LNCaP clone FGC (cell line): Measurements from ENCODE around the gene WDR6.

ENCODE experiments used
- DNase-seq: peaks from one replicate; pipeline ENCODE4 v3.0.0-alpha.2; 2011; ENCODE audit warnings: low read depth
- H3K4me3 ChIP-seq: 2 replicates; pipeline ENCODE4 v1.5.1; 2011; ENCODE audit warnings: mild to moderate bottlenecking, low read depth, low read length, control low read depth
- CTCF ChIP-seq: IDR thresholded peaks from 2 replicates; pipeline ENCODE4 v1.5.1; 2012; ENCODE audit warnings: mild to moderate bottlenecking; ENCODE audit not compliant: control insufficient read depth, insufficient read depth; ENCODE audit errors: extremely low read depth

The WDR6 gene, protein sequence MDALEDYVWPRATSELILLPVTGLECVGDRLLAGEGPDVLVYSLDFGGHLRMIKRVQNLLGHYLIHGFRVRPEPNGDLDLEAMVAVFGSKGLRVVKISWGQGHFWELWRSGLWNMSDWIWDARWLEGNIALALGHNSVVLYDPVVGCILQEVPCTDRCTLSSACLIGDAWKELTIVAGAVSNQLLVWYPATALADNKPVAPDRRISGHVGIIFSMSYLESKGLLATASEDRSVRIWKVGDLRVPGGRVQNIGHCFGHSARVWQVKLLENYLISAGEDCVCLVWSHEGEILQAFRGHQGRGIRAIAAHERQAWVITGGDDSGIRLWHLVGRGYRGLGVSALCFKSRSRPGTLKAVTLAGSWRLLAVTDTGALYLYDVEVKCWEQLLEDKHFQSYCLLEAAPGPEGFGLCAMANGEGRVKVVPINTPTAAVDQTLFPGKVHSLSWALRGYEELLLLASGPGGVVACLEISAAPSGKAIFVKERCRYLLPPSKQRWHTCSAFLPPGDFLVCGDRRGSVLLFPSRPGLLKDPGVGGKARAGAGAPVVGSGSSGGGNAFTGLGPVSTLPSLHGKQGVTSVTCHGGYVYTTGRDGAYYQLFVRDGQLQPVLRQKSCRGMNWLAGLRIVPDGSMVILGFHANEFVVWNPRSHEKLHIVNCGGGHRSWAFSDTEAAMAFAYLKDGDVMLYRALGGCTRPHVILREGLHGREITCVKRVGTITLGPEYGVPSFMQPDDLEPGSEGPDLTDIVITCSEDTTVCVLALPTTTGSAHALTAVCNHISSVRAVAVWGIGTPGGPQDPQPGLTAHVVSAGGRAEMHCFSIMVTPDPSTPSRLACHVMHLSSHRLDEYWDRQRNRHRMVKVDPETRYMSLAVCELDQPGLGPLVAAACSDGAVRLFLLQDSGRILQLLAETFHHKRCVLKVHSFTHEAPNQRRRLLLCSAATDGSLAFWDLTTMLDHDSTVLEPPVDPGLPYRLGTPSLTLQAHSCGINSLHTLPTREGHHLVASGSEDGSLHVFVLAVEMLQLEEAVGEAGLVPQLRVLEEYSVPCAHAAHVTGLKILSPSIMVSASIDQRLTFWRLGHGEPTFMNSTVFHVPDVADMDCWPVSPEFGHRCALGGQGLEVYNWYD

GRCh38 chr3:49007068-49007770 lies at the start of gene WDR6:
Gene WDR6 (plus strand): TSS chr3:49007391. CDS start chr3:49007432, 41 bp downstream.
- peak; percentile 34 for TF ChIP-seq CTCF
- H3K4me3 ChIP-seq = peak within 1 kb of the TSS; percentile 96

DNA sequence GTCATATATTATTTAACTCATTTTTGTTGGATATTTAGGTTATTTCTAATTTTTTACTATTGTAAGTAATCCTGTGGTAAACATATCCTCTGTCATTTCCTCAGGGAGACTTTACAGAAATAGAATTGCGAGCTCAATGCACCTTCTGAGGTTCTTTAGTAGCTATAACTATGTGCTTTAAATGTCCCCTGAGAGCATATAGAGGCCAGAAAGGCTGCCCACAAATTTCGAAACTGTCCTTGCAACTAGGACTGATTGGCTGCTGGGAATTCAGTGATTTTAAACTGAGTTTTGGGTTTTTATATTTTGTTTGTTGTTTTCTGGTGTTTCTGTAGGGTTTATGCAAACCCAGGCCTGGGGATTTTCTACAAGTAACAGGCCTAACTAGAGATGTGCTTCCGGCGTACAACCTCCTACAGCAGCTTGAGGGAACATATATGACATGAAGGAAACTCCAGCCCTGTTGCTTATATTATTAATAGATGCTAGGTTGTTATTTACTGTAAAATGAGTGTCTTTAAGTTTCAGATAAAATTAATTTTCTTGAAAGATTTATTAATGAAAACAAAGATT lies 46.3 kb upstream of the WDR6 start:
- no peak overlapping the region for H3K4me3 ChIP-seq
- TF ChIP-seq CTCF = no peak
- no peak for DNase-seq

More at GRCh38 chr3:49007068-49007770, at the start of gene WDR6:
- DNase-seq = peak; percentile 97

DNA sequence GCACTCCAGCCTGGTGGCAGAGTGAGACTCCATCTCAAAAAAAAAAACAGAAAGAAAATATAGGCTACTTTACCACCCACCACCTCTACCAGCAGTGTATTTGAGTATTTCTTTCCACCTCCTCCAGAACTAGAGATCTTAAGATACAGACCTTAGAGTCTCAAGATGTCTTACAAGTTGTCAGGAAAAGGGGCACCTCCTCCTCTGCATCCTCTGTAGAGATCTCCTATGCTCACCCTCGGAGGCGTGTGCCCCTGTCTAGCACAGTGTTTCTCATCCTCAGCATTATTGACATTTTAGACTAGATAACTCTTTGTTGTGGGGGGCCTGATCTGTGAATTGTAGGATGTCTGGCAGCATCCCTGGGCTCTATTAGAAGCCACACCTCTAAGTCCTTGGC lies 44.9 kb upstream of the WDR6 start:
- H3K4me3 ChIP-seq = no peak overlapping the region
- no peak for TF ChIP-seq CTCF
- DNase-seq = no peak

DNA sequence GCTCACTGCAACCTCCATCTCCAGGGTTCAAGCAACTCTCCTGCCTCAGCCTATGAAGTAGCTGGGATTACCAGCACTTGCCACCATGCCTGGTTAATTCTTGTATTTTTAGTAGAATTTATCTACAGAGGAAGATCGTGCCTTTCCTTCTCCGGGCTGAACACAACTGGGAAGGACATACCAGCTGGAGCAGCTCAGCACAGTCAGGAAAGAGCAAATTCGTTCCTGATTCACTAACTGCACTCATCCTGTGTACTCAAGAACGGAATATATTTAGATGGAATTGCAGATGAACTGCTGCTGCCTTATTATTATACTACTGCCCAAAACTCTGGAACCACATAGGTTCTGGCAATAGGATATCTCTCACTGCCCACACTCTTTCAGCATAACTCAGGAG lies 44.3 kb upstream of the WDR6 start:
- no peak overlapping the region for H3K4me3 ChIP-seq
- no peak for DNase-seq
- no peak for TF ChIP-seq CTCF

DNA sequence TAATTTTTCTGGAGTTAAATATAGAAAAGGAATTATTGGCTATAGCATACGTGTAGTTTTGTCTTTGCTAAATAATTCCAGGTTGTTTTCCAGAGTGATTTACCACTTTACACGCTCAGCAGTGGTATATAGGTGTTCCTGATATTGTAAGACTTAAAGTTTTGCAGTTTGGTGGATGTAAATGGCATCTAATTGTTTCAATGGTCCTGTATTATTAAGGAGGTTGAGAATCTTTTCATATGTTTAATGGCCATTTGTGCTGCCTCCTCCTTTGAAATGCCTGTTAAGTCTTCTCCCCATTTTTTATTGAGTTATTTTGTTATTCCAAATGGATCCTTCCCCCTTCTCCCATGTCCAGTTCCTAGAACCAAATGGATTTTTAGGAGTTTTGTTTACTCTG lies 43.6 kb upstream of the WDR6 start:
- no peak overlapping the region for H3K4me3 ChIP-seq
- DNase-seq = no peak
- TF ChIP-seq CTCF = no peak

- H3K4me3 ChIP-seq = no peak overlapping the region
- no peak for DNase-seq
- TF ChIP-seq CTCF = no peak
Measured at GRCh38 chr3:48966367-48966766, 40.8 kb upstream of the WDR6 start.
